ENCODE data around the gene CHRM4.

The CHRM4 gene

GRCh38 chr11:46357483-46357936 lies 34.1 kb downstream of the CHRM4 start:
- TF ChIP-seq EGR1 (IDR thresholded peaks at IDR 0.05) (no peak), TEAD4 (IDR thresholded peaks at IDR 0.05) (peak; percentile 58; the same call in 1 of the 2 replicates), EP300 (IDR thresholded peaks at IDR 0.05; ENCODE audit: borderline replicate concordance) (no peak; the same call in 1 of the 2 replicates), NFIC (IDR thresholded peaks at IDR 0.05) (peak; percentile 73), USF1 (IDR thresholded peaks at IDR 0.05) (no peak), CREB1 (IDR thresholded peaks at IDR 0.05; ENCODE audit: low read depth) (no peak), YY1 (IDR thresholded peaks at IDR 0.05; ENCODE audit: low read depth) (no peak), FOXM1 (IDR thresholded peaks at IDR 0.05; ENCODE audit: borderline replicate concordance, low read depth) (no peak), TAF1 (IDR thresholded peaks at IDR 0.05; ENCODE audit: low read depth) (no peak), ZBTB7A (IDR thresholded peaks at IDR 0.05; ENCODE audit: low read depth) (no peak), TCF12 (IDR thresholded peaks at IDR 0.05; ENCODE audit: low read depth) (peak; percentile 69), CEBPB (IDR thresholded peaks at IDR 0.05) (no peak), RAD21 (IDR thresholded peaks at IDR 0.05; ENCODE audit: low read depth) (no peak)
- TF ChIP-seq, protein P1, sequence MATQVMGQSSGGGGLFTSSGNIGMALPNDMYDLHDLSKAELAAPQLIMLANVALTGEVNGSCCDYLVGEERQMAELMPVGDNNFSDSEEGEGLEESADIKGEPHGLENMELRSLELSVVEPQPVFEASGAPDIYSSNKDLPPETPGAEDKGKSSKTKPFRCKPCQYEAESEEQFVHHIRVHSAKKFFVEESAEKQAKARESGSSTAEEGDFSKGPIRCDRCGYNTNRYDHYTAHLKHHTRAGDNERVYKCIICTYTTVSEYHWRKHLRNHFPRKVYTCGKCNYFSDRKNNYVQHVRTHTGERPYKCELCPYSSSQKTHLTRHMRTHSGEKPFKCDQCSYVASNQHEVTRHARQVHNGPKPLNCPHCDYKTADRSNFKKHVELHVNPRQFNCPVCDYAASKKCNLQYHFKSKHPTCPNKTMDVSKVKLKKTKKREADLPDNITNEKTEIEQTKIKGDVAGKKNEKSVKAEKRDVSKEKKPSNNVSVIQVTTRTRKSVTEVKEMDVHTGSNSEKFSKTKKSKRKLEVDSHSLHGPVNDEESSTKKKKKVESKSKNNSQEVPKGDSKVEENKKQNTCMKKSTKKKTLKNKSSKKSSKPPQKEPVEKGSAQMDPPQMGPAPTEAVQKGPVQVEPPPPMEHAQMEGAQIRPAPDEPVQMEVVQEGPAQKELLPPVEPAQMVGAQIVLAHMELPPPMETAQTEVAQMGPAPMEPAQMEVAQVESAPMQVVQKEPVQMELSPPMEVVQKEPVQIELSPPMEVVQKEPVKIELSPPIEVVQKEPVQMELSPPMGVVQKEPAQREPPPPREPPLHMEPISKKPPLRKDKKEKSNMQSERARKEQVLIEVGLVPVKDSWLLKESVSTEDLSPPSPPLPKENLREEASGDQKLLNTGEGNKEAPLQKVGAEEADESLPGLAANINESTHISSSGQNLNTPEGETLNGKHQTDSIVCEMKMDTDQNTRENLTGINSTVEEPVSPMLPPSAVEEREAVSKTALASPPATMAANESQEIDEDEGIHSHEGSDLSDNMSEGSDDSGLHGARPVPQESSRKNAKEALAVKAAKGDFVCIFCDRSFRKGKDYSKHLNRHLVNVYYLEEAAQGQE (IDR thresholded peaks at IDR 0.05; ENCODE audit: low read depth): no peak
- TF ChIP-seq, protein P2, sequence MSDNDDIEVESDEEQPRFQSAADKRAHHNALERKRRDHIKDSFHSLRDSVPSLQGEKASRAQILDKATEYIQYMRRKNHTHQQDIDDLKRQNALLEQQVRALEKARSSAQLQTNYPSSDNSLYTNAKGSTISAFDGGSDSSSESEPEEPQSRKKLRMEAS (IDR thresholded peaks at IDR 0.05): 0 out of 2 replicates have a peak, but pooled peaks have one; percentile 46

DNA sequence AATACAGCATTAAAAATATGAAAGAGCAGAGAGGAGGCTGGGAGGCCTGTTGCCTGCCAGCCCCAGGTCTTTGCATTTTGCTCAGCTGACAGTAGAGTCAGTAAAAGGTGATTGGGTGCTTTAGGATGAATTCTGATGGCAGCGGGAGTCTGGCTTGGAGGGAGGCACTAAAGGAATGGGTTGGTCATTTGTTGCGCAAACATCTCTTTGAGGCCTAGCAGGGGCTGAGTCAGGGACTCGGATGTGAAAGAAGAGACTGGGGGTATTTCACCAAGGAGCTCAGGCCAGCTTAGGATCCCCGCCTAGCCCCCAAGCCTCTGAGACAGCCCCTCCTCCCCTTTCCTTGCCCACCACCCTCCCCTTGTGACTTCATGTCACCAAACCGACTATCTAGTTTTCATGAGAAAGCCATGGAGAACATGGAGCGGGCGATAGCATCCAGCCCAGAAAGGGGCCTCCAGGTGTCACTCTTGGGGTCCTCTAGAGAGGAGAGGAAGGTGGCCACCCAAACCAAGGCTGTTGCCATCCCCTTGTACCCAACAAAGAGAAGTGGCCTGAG lies 34.6 kb downstream of the CHRM4 start:
- TF ChIP-seq CEBPB (IDR thresholded peaks at IDR 0.05): peak; percentile 95
- no peak for TF ChIP-seq ZBTB7A (IDR thresholded peaks at IDR 0.05; ENCODE audit: low read depth)

GRCh38 chr11:46353698-46354097 lies 37.9 kb downstream of the CHRM4 start:
- TF ChIP-seq CREB1 (IDR thresholded peaks at IDR 0.05; ENCODE audit: low read depth) (no peak), TEAD4 (IDR thresholded peaks at IDR 0.05) (no peak), EGR1 (IDR thresholded peaks at IDR 0.05) (no peak), EP300 (IDR thresholded peaks at IDR 0.05; ENCODE audit: borderline replicate concordance) (no peak), FOXM1 (IDR thresholded peaks at IDR 0.05; ENCODE audit: borderline replicate concordance, low read depth) (no peak), ZBTB7A (IDR thresholded peaks at IDR 0.05; ENCODE audit: low read depth) (no peak), YY1 (IDR thresholded peaks at IDR 0.05; ENCODE audit: low read depth) (no peak), USF1 (IDR thresholded peaks at IDR 0.05) (no peak), RAD21 (IDR thresholded peaks at IDR 0.05; ENCODE audit: low read depth) (no peak), NFIC (IDR thresholded peaks at IDR 0.05) (no peak)
- TF ChIP-seq, protein P1 (IDR thresholded peaks at IDR 0.05; ENCODE audit: low read depth): no peak
- TF ChIP-seq, protein P2 (IDR thresholded peaks at IDR 0.05): no peak

- TF ChIP-seq EP300 (IDR thresholded peaks at IDR 0.05; ENCODE audit: borderline replicate concordance) (no peak), RAD21 (IDR thresholded peaks at IDR 0.05; ENCODE audit: low read depth) (peak; percentile 65)
- TF ChIP-seq, protein P2 (IDR thresholded peaks at IDR 0.05): no peak
Observed at GRCh38 chr11:46352063-46352841, 39.3 kb downstream of the CHRM4 start.

DNA sequence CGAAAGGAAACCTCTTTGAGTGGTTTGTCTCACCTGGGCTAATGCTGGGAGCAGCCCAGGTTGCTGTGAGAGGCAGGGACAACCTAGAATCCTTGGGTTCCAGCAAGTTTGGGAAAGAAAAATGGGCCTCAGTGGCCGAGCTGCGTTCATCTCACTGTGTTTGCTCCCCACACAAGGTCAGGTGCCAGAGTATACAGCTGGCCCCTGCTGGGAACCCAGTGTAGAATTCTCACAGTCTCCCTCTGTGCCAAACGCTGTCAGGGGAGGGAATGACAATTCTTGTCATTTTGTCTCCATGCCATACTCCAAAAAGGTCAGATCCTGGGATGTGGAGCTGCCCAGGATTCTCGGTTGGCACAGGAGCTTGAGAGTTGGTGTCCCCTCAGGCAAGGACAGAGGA lies 40.0 kb downstream of the CHRM4 start:
- no peak for TF ChIP-seq CREB1 (IDR thresholded peaks at IDR 0.05; ENCODE audit: low read depth)
- no peak for TF ChIP-seq RAD21 (IDR thresholded peaks at IDR 0.05; ENCODE audit: low read depth)

DNA sequence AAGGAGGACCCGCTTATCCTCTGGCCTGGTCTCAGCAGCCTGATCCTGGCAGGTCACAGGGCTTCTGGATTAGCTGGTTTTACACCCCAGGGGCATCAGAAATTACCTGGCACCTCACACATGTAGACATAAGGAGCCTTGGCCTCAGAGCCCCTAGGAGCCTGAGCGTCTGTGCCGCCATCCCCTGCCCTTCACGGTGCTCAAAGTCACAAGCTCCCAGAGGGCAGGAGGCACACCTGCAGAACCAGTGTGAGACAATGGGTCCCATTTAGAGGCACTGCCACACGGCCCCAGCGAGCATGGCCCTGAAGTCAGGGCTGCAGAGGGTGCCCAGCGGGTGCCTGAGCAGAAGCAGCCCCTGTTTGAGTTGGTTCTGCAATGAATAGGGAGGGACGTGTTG lies 40.4 kb downstream of the CHRM4 start:
- no peak for TF ChIP-seq EGR1 (IDR thresholded peaks at IDR 0.05)
- TF ChIP-seq NFIC (IDR thresholded peaks at IDR 0.05): no peak
- TF ChIP-seq, protein P2 (IDR thresholded peaks at IDR 0.05): no peak
- TF ChIP-seq TEAD4 (IDR thresholded peaks at IDR 0.05): no peak
- TF ChIP-seq, protein P1 (IDR thresholded peaks at IDR 0.05; ENCODE audit: low read depth): no peak
- no peak for TF ChIP-seq RAD21 (IDR thresholded peaks at IDR 0.05; ENCODE audit: low read depth)
- TF ChIP-seq ZBTB7A (IDR thresholded peaks at IDR 0.05; ENCODE audit: low read depth): no peak
